H1 (cell line): ENCODE data around the gene LSM4. TPM values are rescaled to one million over a fixed set of nuclear protein-coding genes. Genes with fewer than 3 reads are reported as not detected.

Source experiments
- ATF3 ChIP-seq: IDR thresholded peaks from 2 replicates; pipeline ENCODE4 v1.6.1; 2011; ENCODE audit warnings: low read depth, mild to moderate bottlenecking, low read length; ENCODE audit not compliant: insufficient read depth
- HDAC2 ChIP-seq, 2 experiments: fragments of 300-600 bp in 1 of 2; sonication (generic) in 1 of 2; IDR thresholded peaks; 2 replicates each; pipeline ENCODE4 v1.6.1; 2011 to 2012; ENCODE audit warnings: low read depth in 2 of 2, low read length in 2 of 2, mild to moderate bottlenecking in 2 of 2, moderate library complexity in 2 of 2, borderline replicate concordance in 1 of 2, inconsistent platforms in 1 of 2
- RBBP5 ChIP-seq: IDR thresholded peaks from 2 replicates; pipeline ENCODE4 v1.7.1; 2012; ENCODE audit warnings: low read depth, mild to moderate bottlenecking, inconsistent platforms, low read length, moderate library complexity, borderline replicate concordance
- TEAD4 ChIP-seq: IDR thresholded peaks from 2 replicates; pipeline ENCODE4 v1.6.1; 2012; ENCODE audit warnings: low read depth, low read length, inconsistent platforms, mixed read lengths
- polyA plus RNA-seq, 7 experiments: library from polyadenylated mRNA; depleted of rRNA in 3 of 7; stranded (reverse) in 5 of 7; unstranded in 2 of 7; fragments of >200 nt in 5 of 7; fragments of 200-250 nt in 2 of 7; gene quantifications; 1 replicate in 5 of 7; 2 replicates in 1 of 7; 4 replicates in 1 of 7; pipeline versions ENCODE4 v1.2.1 to v1.2.3, GENCODE V29; 2011 to 2013; ENCODE audit warnings: missing spikeins in 2 of 7, mixed read lengths in 2 of 7
- total RNA-seq: library from RNA; stranded (reverse); fragmentation: NEBNext Ultra II Directional; extraction: Animal tissue kit (Norgen Biotek cat#: 25700); gene quantifications from 2 replicates; pipeline ENCODE4 v1.2.1, GENCODE V29; 2021

Gene LSM4
- total and polyA plus RNA-seq, 2 of the 8 experiments (the other 6 are each of a cell fraction or from before 2014, with no cell fraction given): 302 to 319 TPM

- TF ChIP-seq RBBP5 (no peak), ATF3 (no peak), TEAD4 (no peak), HDAC2 (IDR thresholded peaks at IDR 0.05; ENCODE audit: borderline replicate concordance in 1 of 2, low read depth in 2 of 2, low read length in 2 of 2) (0 out of 4 replicates have a peak, but pooled peaks of 1 of the 2 experiments have one; percentile 55)
These were observed 30.4 kb downstream of the LSM4 start (continued) for GRCh38 chr19:18292462-18292809.
